Renal cortical epithelial cell (primary cell): ENCODE measurements around the gene BBOX1. TPM values are rescaled to one million over a fixed set of nuclear protein-coding genes. Genes with fewer than 3 reads are reported as not detected.
"Not testable (repeated sequence)": the region's sequence is repeated elsewhere in the genome, so short reads cannot be mapped to it uniquely, and the experiment has no call there.

ENCODE experiments used
- DNase-seq: peaks from one replicate; pipeline ENCODE4 v3.0.0-alpha.2; 2011; ENCODE audit warnings: low read depth
- total RNA-seq: library from RNA; depleted of rRNA; stranded (reverse); fragments of >200 nt; gene quantifications from 2 replicates; pipeline ENCODE4 v1.2.3, GENCODE V29; 2014

BBOX1 gene
- 4.0 TPM in 1 of 2 replicates, not detected in the other for total RNA-seq

DNA sequence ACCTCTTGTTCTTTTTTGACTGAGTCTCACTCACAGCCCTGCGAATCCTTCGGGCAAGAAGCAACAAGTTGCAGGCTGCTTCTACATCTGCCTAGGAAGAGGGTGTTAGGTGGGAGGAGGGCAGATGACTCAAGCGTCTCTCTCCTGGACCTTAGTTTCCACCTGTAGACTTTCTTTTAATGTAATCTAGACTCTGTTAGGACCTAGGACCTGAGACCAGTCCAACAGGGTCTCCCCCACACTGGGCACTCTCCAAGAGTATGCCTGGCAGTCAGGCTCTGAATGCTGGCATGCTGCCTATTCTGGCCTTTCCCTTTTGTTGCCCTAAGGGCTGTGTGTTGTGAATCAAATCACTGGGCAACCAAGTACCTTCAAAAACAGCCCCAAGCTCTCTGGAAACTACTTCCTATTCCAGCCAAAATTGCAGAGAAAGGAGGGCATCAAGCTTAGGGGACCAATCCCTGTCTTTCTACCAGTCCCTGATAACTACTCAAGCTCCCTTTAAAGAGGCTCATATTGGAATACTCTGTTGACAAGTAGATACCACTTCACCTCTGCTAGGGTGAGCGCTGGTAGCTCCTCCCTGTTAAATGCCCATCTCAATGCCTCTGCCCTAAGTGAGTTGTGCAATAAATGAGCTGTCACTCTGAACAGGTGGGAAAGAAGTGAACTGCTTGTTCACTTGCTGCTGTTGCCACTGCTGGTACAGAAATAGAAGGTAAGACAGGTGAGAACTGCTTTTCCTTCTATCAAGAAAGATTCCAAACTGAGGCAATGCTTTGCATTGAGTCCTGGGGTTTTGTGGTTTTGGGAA is at the start of gene BBOX1:
TSS of gene BBOX1 (plus strand) at position 514 of the 814 bp plus-strand sequence. CDS start 14,616 bp downstream, outside the sequence.
- peak; percentile 94 for DNase-seq

- peak; percentile 98 for DNase-seq
These were observed 48.5 kb upstream of the BBOX1 start for GRCh38 chr11:26992031-26992541.

DNA sequence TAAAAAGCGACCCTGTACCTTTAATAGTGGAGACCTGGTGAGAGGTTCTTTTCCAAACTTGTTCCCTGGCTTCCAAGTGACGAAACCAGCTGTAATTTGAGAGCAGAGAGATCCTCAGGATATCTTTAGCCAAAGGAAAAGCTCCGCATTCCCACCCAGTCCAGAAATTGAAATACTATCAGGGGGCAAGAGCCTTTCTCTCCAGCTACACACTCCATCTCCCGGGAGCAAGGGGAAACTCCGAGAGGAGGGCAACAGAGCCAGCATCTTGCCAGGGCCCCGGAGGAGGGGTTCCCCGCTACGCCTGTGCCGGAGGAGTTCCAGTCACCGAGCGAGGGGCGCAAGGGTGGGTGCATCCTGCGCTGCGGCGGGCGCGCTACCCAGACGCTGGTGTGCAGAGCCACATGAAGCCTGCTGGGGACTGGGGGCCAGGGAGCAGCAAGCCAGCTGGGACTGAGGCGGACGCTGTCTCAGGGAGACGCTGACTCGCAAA is 46.6 kb upstream of the BBOX1 start, which contains the start of gene FIBIN:
TSS of gene FIBIN (plus strand) at position 148 of the 493 bp plus-strand sequence. CDS start 415 bp downstream, outside the sequence.
- no peak for DNase-seq

- DNase-seq = no peak
These were observed 46.0 kb upstream of the BBOX1 start for GRCh38 chr11:26994631-26995095.

GRCh38 chr11:26995701-26996460 is 44.7 kb upstream of the BBOX1 start:
- DNase-seq = no peak

GRCh38 chr11:26997378-26997777 is 43.2 kb upstream of the BBOX1 start:
- DNase-seq = no peak

GRCh38 chr11:27001136-27001730 is 39.4 kb upstream of the BBOX1 start:
- not testable (repeated sequence) for DNase-seq

DNA sequence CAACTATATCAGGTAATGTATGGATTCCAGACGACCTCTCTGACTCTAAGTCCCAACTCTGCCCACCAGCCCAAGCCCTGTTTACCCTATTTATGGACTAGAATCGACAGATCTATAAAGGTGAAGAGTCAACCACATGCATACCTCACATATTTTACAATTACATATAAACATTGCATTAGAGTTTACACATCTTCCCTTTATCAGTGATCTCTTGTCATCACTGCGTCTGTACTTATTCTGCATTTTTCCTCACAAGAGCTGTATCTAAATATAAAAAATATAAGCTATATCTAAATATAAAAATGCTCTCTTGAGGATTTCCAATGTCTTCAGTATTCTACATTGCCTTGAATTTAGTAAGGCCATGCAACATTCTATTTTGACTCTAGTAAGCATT is 38.2 kb upstream of the BBOX1 start:
- DNase-seq = no peak

DNA sequence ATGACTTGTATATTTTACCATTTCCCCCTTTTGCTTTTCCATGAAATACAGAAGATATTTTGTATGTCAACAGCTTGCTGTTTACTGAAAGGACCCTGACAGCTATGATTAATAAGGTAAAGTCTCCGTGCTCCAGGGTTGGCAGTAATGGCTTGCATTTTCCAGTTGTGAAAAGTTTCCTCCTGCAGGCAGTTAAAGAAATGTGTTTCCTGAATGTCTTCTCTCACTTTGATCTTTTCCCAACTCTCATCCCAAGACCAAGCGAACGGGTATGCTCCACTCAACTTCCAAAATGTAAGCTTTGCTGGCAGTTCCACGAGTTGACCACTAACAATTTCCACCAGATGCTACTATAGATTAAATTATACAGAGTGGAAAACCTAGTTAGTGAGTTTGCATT is 37.8 kb upstream of the BBOX1 start:
- no peak for DNase-seq

GRCh38 chr11:27004103-27004502 is 36.5 kb upstream of the BBOX1 start:
- no peak for DNase-seq

DNA sequence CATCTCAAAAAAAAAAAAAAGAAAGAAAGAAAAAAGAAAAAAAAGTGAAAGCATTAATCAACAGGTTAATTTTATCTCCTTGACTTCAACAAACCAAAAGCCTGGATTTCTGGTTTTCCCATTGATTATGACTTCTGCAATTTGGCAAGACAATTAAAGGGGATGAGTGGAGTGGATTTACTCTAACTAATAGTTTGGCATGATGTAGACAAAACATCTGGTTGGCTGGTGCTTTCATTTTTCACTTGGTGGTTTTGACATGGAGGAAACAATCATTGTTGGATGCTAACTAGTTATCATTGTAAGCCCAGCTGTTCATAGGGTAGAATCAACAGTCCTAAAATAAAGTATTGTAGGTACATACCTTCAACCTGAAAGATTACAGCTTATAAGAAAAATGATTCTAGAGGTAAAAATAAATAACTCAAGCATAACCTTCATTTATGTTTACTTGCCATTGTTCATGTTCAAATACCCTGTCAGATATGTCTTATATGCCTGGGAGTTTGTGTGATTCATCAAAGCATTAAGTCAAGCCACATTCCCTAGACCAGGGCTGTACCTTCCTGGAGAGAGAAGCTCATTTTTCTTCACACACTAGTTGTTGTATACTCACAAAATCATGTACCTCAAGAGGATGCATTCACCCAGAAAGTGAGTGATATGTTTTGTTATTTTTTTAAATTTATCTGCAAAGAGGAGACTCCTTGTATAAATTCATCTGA is 31.6 kb upstream of the BBOX1 start:
- peak; percentile 74 for DNase-seq

GRCh38 chr11:27011560-27012233 is 28.9 kb upstream of the BBOX1 start:
- no peak for DNase-seq

GRCh38 chr11:27012234-27012921 is 28.2 kb upstream of the BBOX1 start:
- peak; percentile 82 for DNase-seq

DNA sequence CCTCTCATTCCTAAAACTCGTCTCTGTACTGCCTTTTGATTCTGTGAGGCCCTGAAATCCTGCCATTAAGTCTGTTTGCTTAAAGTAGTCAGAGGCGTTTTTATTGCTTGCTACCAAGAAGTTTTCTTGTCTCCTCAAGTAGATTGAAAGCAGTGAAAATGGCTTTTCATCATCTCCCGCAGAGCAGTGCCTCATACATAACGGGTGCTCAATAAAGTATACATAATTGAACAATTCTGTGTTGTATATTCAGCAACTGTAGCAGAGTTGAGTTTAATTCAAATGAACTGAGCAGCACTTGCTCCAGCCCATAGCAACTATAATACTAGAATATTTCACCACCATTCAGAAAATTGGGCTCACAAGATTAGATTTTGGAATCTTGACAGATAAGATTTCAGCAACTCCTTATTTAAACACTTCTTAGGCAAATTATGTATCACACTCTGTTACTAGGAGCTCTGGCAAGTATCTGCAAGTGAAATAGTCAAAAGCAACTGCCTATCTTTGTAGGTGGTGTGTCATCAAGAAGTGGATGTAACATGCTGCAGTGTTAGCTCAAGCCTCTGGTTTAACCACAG is 26.7 kb upstream of the BBOX1 start:
- no peak for DNase-seq

DNA sequence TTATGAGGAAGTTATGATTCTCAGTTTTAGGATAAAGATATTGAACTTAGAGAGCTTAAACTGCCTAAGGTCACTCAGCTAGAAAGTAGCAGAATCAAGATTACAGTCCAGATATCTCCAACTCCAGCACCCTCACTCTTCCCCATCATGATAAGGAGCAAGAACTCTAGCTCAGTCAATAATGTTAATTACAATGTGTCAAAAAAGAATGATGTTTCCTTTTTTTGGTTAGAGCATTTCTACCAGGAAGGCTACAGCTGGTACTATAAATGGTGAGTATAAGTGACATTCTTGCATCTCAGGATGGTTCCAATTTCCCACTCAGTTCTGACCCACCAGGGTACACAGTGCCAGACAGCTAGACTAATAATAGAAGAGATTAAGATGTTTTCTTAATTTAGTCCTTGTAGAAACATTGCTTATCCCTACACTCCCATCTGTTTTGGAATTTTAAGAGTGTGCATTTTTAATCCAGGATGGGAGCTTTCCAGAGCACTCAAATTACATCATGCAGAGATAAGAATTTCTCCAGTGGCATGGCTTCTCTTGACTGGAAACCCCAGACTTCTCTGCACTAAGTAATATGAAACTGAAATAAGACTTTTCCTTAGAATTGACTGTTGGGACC is 21.6 kb upstream of the BBOX1 start:
- no peak for DNase-seq

DNA sequence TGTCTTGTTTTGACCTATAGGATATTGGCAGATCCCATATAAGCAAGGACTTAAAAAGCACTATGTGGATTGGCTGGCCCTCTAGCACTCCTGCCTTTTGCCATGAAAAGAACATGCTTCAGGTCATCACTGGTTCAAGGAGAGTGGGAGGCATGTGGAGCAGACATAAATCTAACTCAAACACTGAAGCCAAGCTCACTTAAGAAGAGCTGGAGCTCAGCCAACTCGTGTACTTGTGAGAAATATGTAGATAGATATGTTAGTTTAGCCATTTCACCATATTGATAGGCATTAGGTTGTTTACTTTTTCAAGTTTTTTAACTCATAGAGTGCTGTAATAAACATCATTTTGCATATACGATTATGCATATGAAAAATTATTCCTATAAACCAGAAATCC is 19.9 kb upstream of the BBOX1 start:
- DNase-seq = no peak

- no peak for DNase-seq
These were observed 17.9 kb upstream of the BBOX1 start for GRCh38 chr11:27022659-27023251.

DNA sequence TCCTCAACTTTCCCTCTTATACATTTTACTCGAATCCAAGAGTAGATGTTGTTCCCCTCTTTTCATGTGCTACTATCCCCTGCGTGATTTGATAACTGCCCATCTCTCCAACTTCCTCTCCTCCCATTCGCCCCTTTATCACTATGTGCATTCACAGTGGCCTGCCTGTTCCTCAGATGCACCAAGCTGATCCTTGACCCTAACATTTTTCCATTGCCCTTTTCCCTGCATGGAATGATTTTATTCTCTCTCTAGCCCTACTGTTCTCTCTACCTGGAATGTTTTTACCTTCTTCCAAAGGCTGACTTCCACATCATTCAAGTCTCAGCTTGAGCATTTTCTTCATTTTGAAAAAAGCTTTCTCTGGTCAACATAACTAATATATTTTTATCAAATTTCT is 15.8 kb upstream of the BBOX1 start:
- no peak for DNase-seq
